Middle frontal gyrus (tissue), 1 donor: Measurements from ENCODE around the gene CEACAM7.
"Not testable (repeated sequence)": the region's sequence is repeated elsewhere in the genome, so short reads cannot be mapped to it uniquely, and the experiment has no call there.

Source experiments
- DNase-seq: peaks from one replicate; pipeline ENCODE4 v3.0.0-alpha.2; 2015; ENCODE audit warnings: low spot score; ENCODE audit errors: extremely low spot score

The CEACAM7 gene

DNA sequence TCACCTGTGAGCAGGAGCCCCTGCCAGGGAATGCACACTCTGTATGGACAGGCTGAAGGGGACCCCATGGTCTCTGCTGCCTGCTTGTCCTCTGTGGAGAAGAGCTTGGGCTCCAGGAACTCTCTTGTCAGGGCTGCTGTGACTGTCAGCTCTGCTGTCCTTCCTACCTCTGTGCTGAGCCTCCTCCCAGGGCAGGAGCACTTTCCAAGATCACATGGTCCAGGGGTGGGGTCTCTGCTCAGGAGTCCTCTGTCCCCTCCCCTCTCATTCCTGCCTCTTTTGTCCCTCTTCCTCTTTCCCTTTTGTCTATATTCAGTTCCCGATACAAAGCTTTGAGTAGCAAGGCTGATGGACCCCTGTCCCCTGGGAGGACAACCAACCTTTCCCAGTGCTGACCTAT is at the start of gene CEACAM7:
Gene CEACAM7, minus strand, starts transcription at position 173 of the 400 bp plus-strand sequence. Its CDS starts 105 bp downstream, at position 68.
- DNase-seq: no peak

DNA sequence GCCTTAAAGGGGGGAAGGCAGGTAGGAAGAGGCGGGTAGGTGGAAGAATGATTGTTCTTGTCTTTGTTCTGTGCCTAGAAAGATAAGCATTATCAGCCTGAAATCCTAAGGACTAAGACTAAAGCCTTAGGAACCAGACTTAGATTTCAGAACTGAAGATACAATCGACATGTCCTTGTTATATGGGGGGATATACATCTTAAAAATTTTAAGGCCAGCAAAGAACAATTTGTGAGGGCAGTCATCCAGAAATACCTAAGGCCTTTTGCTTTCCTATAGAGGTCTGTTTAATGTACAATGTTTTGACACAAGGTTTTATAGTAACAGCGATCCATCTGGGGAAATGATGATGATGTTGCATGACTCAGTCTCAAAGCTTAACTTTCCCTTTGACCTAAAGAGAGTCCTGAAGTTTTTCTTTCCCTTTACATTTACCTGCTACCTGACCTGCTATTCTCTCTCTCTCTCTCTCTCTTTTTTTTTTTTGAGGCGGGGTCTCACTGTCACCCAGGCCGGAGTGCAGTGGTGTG is 47.1 kb upstream of the CEACAM7 start:
- DNase-seq: no peak

DNA sequence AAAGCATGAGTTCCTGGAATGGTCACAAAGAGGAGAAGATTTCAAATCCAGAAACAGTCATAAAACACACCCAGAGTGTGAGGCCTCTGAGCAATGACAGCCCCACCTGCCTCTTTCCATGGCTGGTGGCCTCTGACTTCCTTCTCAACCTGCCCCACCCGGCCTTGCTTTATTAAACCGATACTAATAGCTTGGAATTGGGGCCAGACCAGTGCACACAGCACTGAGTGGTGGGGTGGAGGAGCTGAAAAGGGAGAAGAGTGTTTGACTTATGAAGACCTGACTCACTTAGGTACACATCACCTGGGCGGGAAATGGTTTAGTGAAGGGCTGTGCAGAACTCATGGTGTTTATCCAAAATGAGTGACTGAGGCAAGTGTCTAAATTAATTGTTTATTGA is 46.5 kb upstream of the CEACAM7 start:
- no peak for DNase-seq

DNA sequence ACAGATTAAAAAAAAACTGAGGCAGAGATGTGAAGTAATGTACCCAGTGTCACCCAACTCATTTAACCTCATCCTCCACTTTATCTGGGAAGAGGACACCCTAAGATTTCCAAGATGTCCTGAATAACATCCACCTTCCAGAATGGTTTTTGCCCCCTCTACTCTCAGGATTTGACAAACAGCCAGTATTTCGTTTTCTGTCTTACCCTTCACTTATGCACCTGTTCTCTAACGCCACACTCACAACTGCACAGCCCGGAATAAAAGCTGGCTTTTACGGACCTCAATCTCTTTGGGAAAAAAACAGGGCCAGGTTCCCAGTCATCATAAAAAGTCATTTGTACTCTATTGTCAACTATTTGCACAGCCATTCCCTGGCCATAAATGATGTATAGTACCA is 46.1 kb upstream of the CEACAM7 start:
- DNase-seq: no peak

DNA sequence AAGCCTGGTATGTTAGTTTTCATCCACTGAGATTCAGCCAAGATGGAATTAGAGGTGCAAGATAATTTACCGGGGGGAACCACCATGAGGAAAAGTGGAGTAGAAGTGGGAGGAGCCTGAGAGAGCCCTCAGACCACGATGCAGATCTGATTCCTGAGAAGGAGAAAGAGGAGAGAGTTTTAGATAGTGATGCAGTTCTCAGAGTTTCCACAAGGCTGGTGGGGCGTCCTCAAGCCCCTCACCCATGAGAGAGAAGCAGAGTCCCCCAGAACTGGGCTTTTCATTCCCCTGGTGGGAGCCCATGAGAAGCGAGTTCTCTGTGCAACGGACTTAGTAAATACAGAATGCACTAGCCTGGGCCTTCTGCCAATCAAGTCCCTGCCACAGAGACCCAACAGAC is 38.4 kb upstream of the CEACAM7 start:
- no peak for DNase-seq

DNA sequence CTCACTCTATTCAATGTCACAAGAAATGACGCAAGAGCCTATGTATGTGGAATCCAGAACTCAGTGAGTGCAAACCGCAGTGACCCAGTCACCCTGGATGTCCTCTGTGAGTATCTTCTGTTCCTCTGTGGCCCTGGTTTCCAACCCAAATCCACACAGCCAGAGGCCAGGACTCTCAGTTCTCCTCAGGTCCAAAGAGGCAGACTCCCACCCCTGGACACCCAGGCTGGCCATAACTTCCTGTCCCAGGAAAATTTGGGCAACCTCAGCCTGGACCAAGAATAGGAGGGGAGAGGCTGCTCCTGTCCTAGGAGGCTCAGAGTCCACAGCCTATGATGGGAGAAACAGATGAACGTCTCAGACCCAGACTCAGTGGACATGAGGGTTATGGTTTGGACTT is 32.0 kb upstream of the CEACAM7 start:
- no peak for DNase-seq

DNA sequence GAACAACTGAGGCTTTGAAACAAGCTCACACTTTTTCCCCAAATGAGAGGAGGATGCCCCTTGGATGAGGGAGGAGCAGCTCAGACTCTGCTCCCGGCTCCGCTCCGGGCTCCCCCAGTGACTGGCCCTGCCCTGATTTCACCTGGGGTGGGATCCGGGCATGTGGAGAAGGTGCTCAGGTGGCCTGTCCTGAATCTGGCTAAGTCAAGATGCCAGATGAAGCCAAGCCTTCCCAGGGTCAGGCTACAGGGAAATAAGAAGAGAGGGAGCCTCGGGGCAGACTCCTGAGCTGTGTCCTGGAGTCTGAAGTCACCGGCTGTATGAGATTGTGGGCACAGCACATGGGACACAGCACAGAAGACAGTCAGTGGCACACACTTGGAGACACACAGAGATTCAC is 30.7 kb upstream of the CEACAM7 start:
- no peak for DNase-seq

DNA sequence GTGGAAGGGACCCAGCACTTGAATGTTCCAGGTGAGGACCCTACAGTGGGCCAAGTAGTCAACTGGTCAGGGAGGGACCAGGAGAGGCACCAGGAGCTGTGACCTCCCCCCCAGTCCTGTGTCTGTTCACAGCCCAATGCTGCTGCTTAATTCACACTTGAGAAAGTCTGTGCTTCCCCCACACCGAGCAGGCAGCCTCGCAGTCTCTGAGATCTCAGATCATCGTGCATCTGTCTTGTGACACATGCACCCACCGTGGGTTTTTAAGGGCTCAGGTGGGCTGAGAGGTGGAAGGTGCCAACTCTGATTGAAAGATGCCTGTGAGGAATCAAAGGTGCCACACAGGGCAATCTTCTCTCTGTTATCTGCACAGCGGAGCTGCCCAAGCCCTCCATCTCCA is 26.5 kb upstream of the CEACAM7 start:
- no peak for DNase-seq

DNA sequence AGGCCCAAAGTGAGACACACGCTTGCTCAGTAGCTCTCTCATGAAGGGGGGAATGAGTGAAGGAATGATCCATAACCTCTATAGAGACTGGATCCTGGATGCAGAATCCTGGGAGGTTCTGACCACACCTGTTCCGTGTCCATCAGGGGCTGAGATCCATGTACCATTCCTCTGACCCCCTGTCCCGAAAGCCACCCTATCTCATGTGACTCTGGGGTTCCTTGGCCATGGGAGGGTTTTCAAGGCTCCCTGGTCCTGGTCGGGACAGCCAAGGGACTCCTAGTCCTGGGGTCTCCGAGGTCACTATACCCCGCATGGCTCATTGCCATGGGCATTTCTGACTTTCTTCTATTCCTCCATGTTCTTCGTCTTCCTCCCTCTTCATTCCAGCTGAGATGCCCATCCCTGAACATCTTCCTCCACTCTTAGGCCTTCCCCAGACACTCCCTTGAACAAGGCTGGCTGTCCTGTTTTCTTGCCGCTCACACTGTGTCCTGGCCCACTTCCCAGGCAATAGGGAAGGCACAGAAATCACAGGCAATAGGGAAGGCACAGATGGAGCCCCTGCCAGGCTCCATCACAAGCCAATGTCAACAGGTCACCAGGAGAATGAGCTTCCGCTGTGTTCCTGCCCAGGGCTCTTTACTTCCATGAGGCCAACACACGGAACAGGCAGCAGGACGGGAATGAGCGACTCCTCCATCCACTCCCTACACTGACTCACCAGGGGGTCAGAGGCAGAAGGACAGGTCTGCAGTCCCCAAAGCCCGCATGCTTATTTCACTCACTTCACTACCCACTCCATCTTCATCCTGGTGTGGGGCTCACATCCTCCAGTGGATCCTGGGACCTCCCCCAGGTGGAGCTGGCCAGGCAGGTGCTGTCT is 23.5 kb upstream of the CEACAM7 start:
- DNase-seq: no peak

DNA sequence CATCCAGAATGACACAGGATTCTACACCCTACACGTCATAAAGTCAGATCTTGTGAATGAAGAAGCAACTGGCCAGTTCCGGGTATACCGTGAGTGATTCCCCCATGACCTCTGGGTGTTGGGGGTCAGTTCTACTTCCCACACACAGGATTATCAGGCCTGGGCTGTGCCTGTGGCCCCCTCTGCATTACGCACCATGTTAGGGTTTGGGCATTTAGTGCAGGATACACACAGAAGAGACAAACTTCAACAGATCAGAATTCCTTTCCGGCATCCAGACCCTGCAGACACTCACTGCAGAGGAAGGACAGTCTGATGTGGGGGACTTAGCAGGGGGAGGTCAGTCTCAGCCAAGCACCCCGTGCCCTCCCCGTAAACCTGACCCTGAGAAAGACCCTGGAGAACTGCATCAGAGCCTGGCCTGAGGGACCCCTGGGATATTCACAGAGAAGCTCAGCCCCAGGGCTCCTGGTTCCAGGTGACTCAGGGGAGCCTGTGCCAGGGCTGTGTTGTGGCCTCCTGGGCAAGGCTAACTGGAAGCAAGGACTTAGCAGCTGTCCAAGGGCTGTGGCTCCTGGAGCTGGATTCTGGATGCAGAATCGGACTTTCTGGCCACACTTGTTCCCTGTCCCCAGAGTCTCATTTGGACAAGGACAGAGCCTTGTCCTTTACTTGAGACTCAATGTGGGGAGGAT is 22.0 kb upstream of the CEACAM7 start:
- no peak for DNase-seq

DNA sequence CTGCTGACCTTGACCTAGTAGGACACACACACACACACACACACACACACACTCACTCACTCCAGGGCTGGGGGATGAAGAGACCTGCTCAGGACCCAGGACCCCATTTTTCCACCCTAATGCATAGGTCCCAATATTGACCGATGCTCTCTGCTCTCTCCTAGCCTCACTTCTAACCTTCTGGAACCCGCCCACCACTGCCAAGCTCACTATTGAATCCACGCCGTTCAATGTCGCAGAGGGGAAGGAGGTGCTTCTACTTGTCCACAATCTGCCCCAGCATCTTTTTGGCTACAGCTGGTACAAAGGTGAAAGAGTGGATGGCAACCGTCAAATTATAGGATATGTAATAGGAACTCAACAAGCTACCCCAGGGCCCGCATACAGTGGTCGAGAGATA is 21.4 kb upstream of the CEACAM7 start:
- DNase-seq: not testable (repeated sequence)

DNA sequence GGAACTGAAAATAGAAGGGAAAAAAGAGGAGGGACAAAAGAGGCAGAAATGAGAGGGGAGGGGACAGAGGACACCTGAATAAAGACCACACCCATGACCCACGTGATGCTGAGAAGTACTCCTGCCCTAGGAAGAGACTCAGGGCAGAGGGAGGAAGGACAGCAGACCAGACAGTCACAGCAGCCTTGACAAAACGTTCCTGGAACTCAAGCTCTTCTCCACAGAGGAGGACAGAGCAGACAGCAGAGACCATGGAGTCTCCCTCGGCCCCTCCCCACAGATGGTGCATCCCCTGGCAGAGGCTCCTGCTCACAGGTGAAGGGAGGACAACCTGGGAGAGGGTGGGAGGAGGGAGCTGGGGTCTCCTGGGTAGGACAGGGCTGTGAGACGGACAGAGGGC is 20.4 kb upstream of the CEACAM7 start, which contains the start of gene CEACAM5:
Gene CEACAM5, plus strand, starts transcription at position 146 of the 400 bp plus-strand sequence. Its CDS starts 106 bp downstream, at position 252.
- DNase-seq: no peak

DNA sequence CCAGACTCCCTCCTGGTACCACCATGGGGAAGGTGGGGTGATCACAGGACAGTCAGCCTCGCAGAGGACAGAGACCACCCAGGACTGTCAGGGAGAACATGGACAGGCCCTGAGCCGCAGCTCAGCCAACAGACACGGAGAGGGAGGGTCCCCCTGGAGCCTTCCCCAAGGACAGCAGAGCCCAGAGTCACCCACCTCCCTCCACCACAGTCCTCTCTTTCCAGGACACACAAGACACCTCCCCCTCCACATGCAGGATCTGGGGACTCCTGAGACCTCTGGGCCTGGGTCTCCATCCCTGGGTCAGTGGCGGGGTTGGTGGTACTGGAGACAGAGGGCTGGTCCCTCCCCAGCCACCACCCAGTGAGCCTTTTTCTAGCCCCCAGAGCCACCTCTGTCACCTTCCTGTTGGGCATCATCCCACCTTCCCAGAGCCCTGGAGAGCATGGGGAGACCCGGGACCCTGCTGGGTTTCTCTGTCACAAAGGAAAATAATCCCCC is 19.9 kb upstream of the CEACAM7 start:
- no peak for DNase-seq

DNA sequence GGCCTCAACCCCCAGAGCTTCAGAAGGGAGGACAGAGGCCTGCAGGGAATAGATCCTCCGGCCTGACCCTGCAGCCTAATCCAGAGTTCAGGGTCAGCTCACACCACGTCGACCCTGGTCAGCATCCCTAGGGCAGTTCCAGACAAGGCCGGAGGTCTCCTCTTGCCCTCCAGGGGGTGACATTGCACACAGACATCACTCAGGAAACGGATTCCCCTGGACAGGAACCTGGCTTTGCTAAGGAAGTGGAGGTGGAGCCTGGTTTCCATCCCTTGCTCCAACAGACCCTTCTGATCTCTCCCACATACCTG is 19.4 kb upstream of the CEACAM7 start:
- DNase-seq: no peak

DNA sequence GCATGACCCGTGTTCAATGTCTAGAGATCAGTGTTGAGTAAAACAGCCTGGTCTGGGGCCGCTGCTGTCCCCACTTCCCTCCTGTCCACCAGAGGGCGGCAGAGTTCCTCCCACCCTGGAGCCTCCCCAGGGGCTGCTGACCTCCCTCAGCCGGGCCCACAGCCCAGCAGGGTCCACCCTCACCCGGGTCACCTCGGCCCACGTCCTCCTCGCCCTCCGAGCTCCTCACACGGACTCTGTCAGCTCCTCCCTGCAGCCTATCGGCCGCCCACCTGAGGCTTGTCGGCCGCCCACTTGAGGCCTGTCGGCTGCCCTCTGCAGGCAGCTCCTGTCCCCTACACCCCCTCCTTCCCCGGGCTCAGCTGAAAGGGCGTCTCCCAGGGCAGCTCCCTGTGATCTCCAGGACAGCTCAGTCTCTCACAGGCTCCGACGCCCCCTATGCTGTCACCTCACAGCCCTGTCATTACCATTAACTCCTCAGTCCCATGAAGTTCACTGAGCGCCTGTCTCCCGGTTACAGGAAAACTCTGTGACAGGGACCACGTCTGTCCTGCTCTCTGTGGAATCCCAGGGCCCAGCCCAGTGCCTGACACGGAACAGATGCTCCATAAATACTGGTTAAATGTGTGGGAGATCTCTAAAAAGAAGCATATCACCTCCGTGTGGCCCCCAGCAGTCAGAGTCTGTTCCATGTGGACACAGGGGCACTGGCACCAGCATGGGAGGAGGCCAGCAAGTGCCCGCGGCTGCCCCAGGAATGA is 18.9 kb upstream of the CEACAM7 start:
- DNase-seq: no peak

DNA sequence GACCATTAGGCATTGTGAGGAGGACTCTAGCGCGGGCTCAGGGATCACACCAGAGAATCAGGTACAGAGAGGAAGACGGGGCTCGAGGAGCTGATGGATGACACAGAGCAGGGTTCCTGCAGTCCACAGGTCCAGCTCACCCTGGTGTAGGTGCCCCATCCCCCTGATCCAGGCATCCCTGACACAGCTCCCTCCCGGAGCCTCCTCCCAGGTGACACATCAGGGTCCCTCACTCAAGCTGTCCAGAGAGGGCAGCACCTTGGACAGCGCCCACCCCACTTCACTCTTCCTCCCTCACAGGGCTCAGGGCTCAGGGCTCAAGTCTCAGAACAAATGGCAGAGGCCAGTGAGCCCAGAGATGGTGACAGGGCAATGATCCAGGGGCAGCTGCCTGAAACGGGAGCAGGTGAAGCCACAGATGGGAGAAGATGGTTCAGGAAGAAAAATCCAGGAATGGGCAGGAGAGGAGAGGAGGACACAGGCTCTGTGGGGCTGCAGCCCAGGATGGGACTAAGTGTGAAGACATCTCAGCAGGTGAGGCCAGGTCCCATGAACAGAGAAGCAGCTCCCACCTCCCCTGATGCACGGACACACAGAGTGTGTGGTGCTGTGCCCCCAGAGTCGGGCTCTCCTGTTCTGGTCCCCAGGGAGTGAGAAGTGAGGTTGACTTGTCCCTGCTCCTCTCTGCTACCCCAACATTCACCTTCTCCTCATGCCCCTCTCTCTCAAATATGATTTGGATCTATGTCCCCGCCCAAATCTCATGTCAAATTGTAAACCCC is 17.5 kb upstream of the CEACAM7 start:
- DNase-seq: no peak

DNA sequence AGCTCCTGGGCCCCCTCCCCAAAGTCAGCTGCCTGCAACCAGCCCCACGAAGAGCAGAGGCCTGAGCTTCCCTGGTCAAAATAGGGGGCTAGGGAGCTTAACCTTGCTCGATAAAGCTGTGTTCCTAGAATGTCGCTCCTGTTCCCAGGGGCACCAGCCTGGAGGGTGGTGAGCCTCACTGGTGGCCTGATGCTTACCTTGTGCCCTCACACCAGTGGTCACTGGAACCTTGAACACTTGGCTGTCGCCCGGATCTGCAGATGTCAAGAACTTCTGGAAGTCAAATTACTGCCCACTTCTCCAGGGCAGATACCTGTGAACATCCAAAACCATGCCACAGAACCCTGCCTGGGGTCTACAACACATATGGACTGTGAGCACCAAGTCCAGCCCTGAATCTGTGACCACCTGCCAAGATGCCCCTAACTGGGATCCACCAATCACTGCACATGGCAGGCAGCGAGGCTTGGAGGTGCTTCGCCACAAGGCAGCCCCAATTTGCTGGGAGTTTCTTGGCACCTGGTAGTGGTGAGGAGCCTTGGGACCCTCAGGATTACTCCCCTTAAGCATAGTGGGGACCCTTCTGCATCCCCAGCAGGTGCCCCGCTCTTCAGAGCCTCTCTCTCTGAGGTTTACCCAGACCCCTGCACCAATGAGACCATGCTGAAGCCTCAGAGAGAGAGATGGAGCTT is 15.7 kb upstream of the CEACAM7 start:
- no peak for DNase-seq

DNA sequence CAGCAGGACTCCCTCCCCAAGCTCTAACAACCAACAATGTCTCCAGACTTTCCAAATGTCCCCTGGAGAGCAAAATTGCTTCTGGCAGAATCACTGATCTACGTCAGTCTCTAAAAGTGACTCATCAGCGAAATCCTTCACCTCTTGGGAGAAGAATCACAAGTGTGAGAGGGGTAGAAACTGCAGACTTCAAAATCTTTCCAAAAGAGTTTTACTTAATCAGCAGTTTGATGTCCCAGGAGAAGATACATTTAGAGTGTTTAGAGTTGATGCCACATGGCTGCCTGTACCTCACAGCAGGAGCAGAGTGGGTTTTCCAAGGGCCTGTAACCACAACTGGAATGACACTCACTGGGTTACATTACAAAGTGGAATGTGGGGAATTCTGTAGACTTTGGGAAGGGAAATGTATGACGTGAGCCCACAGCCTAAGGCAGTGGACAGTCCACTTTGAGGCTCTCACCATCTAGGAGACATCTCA is 14.1 kb upstream of the CEACAM7 start:
- DNase-seq: no peak

DNA sequence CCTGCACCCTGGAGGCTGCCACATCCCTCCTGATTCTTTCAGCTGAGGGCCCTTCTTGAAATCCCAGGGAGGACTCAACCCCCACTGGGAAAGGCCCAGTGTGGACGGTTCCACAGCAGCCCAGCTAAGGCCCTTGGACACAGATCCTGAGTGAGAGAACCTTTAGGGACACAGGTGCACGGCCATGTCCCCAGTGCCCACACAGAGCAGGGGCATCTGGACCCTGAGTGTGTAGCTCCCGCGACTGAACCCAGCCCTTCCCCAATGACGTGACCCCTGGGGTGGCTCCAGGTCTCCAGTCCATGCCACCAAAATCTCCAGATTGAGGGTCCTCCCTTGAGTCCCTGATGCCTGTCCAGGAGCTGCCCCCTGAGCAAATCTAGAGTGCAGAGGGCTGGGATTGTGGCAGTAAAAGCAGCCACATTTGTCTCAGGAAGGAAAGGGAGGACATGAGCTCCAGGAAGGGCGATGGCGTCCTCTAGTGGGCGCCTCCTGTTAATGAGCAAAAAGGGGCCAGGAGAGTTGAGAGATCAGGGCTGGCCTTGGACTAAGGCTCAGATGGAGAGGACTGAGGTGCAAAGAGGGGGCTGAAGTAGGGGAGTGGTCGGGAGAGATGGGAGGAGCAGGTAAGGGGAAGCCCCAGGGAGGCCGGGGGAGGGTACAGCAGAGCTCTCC is 13.5 kb upstream of the CEACAM7 start:
- DNase-seq: no peak
